Measurements from ENCODE around the gene CTU2. TPM values are rescaled to one million over a fixed set of nuclear protein-coding genes. Genes with fewer than 3 reads are reported as not detected.

The CTU2 gene
- total and polyA plus RNA-seq, 10 of the 15 experiments (the other 5 are each of a cell fraction or from before 2014, with no cell fraction given), result 0.32 to 44.5 (median 18.2) TPM

GRCh38 chr16:88719933-88720296 is 13.6 kb downstream of the CTU2 start (continued):
- TF ChIP-seq PKNOX1 (IDR thresholded peaks at IDR 0.05), result no peak
- TF ChIP-seq RB1 (IDR thresholded peaks at IDR 0.05; ENCODE audit: borderline replicate concordance), result no peak

GRCh38 chr16:88720396-88720970 is 14.2 kb downstream of the CTU2 start:
- Histone ChIP-seq H3K4me1 (ENCODE audit: control insufficient read depth, insufficient read depth, low read length) (no peaks in the 10 kb centered on the region), H3K4me2 (ENCODE audit: control insufficient read depth, insufficient read depth) (no peak overlapping the region), H3K9ac (ENCODE audit: control insufficient read depth, insufficient read depth, low read length) (no peak overlapping the region), H4K20me1 (ENCODE audit: control insufficient read depth, insufficient read depth) (no peaks in the 10 kb centered on the region), H2AFZ (ENCODE audit: control insufficient read depth, low read depth, low read length) (no peak overlapping the region), H3K9me3 (replicated peaks; ENCODE audit: control insufficient read depth, insufficient read depth, low read length) (no peaks in the 10 kb centered on the region), H3K27ac (ENCODE audit: control insufficient read depth, insufficient read depth) (no peak overlapping the region), H3K4me3 (no peak overlapping the region), H3K36me3 (ENCODE audit: control insufficient read depth in 2 of 2, insufficient read depth in 2 of 2, low read length in 1 of 2) (peaks cover 13 to 60% of the 10 kb centered on the region in 2 experiments), H3K27me3 (replicated peaks in 1 of 2; ENCODE audit: control insufficient read depth in 2 of 2, insufficient read depth in 2 of 2, low read length in 1 of 2) (no peaks in the 10 kb centered on the region), H3K79me2 (ENCODE audit: control insufficient read depth, insufficient read depth, low read length) (no peaks in the 10 kb centered on the region)
- DNase-seq (ENCODE audit: low read depth, low spot score), result no peak
- FAIRE-seq, result no peak
- POLR2A ChIA-PET, result interaction anchor here (0.6 kb wide), 1 partner anchor 790 kb away, joined by 4 read pairs; no protein-coding TSS in a partner anchor
- SMC1A ChIA-PET (ENCODE audit: uncharacterized antibody, unreplicated experiment), result no interaction called here
- in situ Hi-C loops (cut with MboI) (no loop called here), intact Hi-C loops (cut with micrococcal nuclease; ENCODE audit: unreplicated experiment) (no loop called here)
- RAD21 ChIA-PET (ENCODE audit: unreplicated experiment), result no interaction called here
- 92% methylated on average over 12 of the region's 23 CpGs for WGBS (ENCODE audit: insufficient coverage, insufficient replicate concordance, low lambda C conversion rate, missing lambda C conversion rate)
- CTCF ChIA-PET, result no interaction called here
- ATAC-seq, result no peak
- BruUV-seq (replicated peaks), result no TSS peak
- no peak for TF ChIP-seq BACH1 (IDR thresholded peaks at IDR 0.05; ENCODE audit: borderline replicate concordance)
- no peak for TF ChIP-seq POLR2AphosphoS5 (IDR thresholded peaks at IDR 0.05; ENCODE audit: low read length)
- TF ChIP-seq ZBTB11 (CRISPR knock-in tag; IDR thresholded peaks at IDR 0.05), result no peak
- no peak for TF ChIP-seq SMAD5 (IDR thresholded peaks at IDR 0.05; ENCODE audit: low read depth)
- TF ChIP-seq ETV6 (conservative IDR thresholded peaks at IDR 0.05 in 1 of 2, IDR thresholded peaks at IDR 0.05 in 1 of 2; ENCODE audit: borderline replicate concordance in 1 of 2, low read depth in 1 of 2), result no peak
- TF ChIP-seq POLR2A (IDR thresholded peaks at IDR 0.05; ENCODE audit: low read depth, low read length), result no peak
- TF ChIP-seq ZBED1 (IDR thresholded peaks at IDR 0.05; ENCODE audit: borderline replicate concordance), result no peak
- TF ChIP-seq CBX5 (IDR thresholded peaks at IDR 0.05; ENCODE audit: low read depth), result no peak
- no peak for TF ChIP-seq NFYA (IDR thresholded peaks at IDR 0.05; ENCODE audit: borderline replicate concordance, low read depth, low read length)
- no peak for TF ChIP-seq NR2C2 (IDR thresholded peaks at IDR 0.05; ENCODE audit: borderline replicate concordance, control insufficient read depth, insufficient read length, low read depth)
- no peak for TF ChIP-seq REST (IDR thresholded peaks at IDR 0.05; ENCODE audit: low read depth, low read length)
- no peak for TF ChIP-seq TCF3 (IDR thresholded peaks at IDR 0.05; ENCODE audit: borderline replicate concordance, insufficient read depth, low read depth, low read length)
- no peak for TF ChIP-seq SP1 (IDR thresholded peaks at IDR 0.05; ENCODE audit: low read depth, low read length)
- TF ChIP-seq TCF12 (IDR thresholded peaks at IDR 0.05; ENCODE audit: low read depth, low read length), result no peak

Data from GM12878 (cell line).